ENCODE results near the gene ZBTB6.
"Not testable (repeated sequence)": the region's sequence is repeated elsewhere in the genome, so short reads cannot be mapped to it uniquely, and the experiment has no call there.

The ZBTB6 gene

DNA sequence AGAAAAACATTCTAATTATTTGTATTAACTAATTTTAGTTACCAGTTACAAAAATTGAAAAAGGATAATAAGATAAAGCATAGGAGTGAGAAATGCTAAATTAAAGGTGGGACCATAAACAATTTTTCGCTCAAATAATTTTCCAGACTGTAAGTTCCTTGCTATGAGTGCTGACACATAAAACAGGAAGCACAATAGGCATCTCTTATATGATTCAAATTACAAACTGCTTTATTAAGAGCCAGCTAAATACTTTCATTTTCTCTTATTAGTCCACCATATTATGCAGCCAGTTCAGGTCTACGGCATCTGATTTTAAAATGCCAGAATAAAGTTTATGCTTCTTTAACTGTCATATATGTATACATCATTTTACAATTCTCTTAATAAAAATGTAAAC, 12.3 kb downstream of the ZBTB6 start:
- Histone ChIP-seq H3K27me3 (ENCODE audit: control insufficient read depth in 5 of 5, insufficient read depth in 4 of 5, low read length in 5 of 5) (no peaks in the 10 kb centered on the region), H3K9me3 (ENCODE audit: control insufficient read depth in 5 of 5, low read length in 5 of 5) (no peaks in the 10 kb centered on the region), H3K36me3 (ENCODE audit: control insufficient read depth in 5 of 5, insufficient read depth in 5 of 5, low read length in 5 of 5) (peaks cover 2 to 5% (median 5%) of the 10 kb centered on the region in 5 donors), H3K4me3 (ENCODE audit: low read depth in 1 of 5, low read length in 5 of 5) (peak overlapping the region in 1 of 5 donors; percentile 23), H3K9ac (ENCODE audit: low read length in 5 of 5) (peak overlapping the region in 2 of 5 donors; percentile 20 to 52), H3K27ac (ENCODE audit: low read depth, low read length) (no peak overlapping the region), H3K4me1 (ENCODE audit: control insufficient read depth in 5 of 5, insufficient read depth in 5 of 5, low read length in 5 of 5) (peaks cover 3 to 30% (median 22%) of the 10 kb centered on the region in 5 donors)

DNA sequence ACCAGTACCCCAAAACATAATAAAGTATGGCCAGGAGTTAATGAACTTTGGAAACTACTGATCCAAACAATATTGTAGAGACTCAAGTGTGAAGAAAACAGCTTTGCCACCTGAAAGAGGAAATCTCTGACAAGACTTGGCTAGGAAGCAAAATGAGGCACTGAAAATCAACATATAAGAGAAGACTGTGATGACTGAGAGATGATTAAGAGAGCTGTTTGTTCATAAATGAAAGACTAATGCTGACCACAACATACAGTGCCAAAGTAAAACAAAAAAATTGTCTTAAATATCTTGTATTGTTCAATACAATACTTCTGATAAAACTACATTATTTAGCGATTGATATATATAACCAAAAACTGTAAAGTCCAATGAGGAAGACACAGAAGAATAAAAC, 15.2 kb downstream of the ZBTB6 start:
- no peak overlapping the region for H3K4me3 ChIP-seq (ENCODE audit: low read depth in 1 of 5, low read length in 5 of 5)
- peaks cover 3 to 24% (median 12%) of the 10 kb centered on the region in 5 donors for H3K36me3 ChIP-seq (ENCODE audit: control insufficient read depth in 5 of 5, insufficient read depth in 5 of 5, low read length in 5 of 5)
- no peaks in the 10 kb centered on the region for H3K9me3 ChIP-seq (ENCODE audit: control insufficient read depth in 5 of 5, low read length in 5 of 5)
- no peaks in the 10 kb centered on the region for H3K27me3 ChIP-seq (ENCODE audit: control insufficient read depth in 5 of 5, insufficient read depth in 4 of 5, low read length in 5 of 5)
- peaks cover 0 to 8% (median 2%) of the 10 kb centered on the region in 5 donors for H3K4me1 ChIP-seq (ENCODE audit: control insufficient read depth in 5 of 5, insufficient read depth in 5 of 5, low read length in 5 of 5)
- H3K9ac ChIP-seq (ENCODE audit: low read length in 5 of 5) = peak overlapping the region in 2 of 5 donors; percentile 17 to 23
- no peak overlapping the region for H3K27ac ChIP-seq (ENCODE audit: low read depth, low read length)

DNA sequence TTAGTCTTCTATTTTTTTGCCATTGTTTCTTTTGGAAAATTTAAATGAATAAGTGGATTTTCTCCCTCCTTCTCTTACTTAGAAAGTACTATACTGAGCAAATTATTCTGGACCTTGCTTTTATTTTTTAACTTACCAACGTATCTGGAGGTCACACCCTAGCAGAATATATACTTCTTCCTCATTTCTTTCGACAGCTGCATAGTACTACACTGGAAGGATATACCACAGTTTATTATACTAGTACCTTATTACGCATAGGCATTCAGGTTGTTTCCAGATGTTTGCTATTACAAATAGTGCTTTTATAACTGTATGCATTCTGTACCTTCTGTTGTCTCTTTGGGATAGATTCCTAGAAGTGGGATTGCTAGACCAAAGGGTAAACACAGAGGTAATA, 24.6 kb downstream of the ZBTB6 start:
- Histone ChIP-seq H3K4me3 (ENCODE audit: low read depth in 1 of 5, low read length in 5 of 5) (no peak overlapping the region), H3K27ac (ENCODE audit: low read depth, low read length) (no peak overlapping the region), H3K27me3 (ENCODE audit: control insufficient read depth in 5 of 5, insufficient read depth in 4 of 5, low read length in 5 of 5) (no peaks in the 10 kb centered on the region), H3K36me3 (ENCODE audit: control insufficient read depth in 5 of 5, insufficient read depth in 5 of 5, low read length in 5 of 5) (peaks cover 22 to 61% (median 42%) of the 10 kb centered on the region in 5 donors), H3K9me3 (ENCODE audit: control insufficient read depth in 5 of 5, low read length in 5 of 5) (no peaks in the 10 kb centered on the region), H3K4me1 (ENCODE audit: control insufficient read depth in 5 of 5, insufficient read depth in 5 of 5, low read length in 5 of 5) (no peaks in the 10 kb centered on the region), H3K9ac (ENCODE audit: low read length in 5 of 5) (no peak overlapping the region)

DNA sequence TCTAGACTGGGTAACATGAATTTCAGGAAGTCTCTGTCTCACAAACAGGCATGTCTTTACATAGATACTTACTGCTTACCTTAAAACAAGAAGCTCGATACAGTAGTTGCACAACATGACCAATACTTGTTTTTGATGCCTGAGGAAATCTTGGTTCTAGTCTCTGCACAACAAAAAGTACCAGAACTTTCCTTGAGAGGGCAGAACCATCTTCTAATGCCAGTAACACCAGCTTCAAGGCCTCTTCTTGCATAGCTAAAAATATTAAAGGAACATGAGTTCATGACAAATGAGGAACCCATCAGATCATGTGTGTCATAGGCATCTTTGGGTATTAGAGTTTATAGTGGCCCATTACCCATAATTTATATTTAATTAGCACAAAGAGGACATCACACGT, 30.0 kb downstream of the ZBTB6 start:
- H3K4me3 ChIP-seq (ENCODE audit: low read depth in 1 of 5, low read length in 5 of 5) = no peak overlapping the region
- no peak overlapping the region for H3K9ac ChIP-seq (ENCODE audit: low read length in 5 of 5)
- H3K27me3 ChIP-seq (ENCODE audit: control insufficient read depth in 5 of 5, insufficient read depth in 4 of 5, low read length in 5 of 5) = no peaks in the 10 kb centered on the region
- no peak overlapping the region for H3K27ac ChIP-seq (ENCODE audit: low read depth, low read length)
- H3K4me1 ChIP-seq (ENCODE audit: control insufficient read depth in 5 of 5, insufficient read depth in 5 of 5, low read length in 5 of 5) = no peaks in the 10 kb centered on the region
- H3K36me3 ChIP-seq (ENCODE audit: control insufficient read depth in 5 of 5, insufficient read depth in 5 of 5, low read length in 5 of 5) = peaks cover 34 to 77% (median 46%) of the 10 kb centered on the region in 5 donors
- no peaks in the 10 kb centered on the region for H3K9me3 ChIP-seq (ENCODE audit: control insufficient read depth in 5 of 5, low read length in 5 of 5)

DNA sequence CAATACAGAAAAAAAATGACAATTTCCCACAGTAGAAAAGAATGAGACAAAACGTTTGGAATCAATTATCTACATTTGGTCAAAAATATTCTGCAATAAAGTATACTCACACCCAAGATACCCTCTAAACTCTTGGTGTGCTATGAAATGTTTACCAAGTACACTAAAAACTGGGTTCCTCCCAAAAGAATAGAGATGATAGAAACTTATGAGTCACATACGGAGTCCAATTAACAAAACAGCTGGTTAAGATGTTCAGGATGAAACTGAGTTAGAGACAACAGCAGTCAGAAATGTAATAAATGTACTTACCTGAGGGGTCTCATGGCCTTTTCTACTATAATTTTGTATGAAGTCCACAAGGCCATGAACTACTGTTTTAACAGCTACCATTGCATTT, 33.7 kb downstream of the ZBTB6 start:
- Histone ChIP-seq H3K4me1 (ENCODE audit: control insufficient read depth in 5 of 5, insufficient read depth in 5 of 5, low read length in 5 of 5) (no peaks in the 10 kb centered on the region), H3K27ac (ENCODE audit: low read depth, low read length) (no peak overlapping the region), H3K36me3 (ENCODE audit: control insufficient read depth in 5 of 5, insufficient read depth in 5 of 5, low read length in 5 of 5) (peaks cover 57 to 90% (median 70%) of the 10 kb centered on the region in 5 donors), H3K9ac (ENCODE audit: low read length in 5 of 5) (no peak overlapping the region), H3K27me3 (ENCODE audit: control insufficient read depth in 5 of 5, insufficient read depth in 4 of 5, low read length in 5 of 5) (no peaks in the 10 kb centered on the region), H3K9me3 (ENCODE audit: control insufficient read depth in 5 of 5, low read length in 5 of 5) (no peaks in the 10 kb centered on the region), H3K4me3 (ENCODE audit: low read depth in 1 of 5, low read length in 5 of 5) (no peak overlapping the region)

DNA sequence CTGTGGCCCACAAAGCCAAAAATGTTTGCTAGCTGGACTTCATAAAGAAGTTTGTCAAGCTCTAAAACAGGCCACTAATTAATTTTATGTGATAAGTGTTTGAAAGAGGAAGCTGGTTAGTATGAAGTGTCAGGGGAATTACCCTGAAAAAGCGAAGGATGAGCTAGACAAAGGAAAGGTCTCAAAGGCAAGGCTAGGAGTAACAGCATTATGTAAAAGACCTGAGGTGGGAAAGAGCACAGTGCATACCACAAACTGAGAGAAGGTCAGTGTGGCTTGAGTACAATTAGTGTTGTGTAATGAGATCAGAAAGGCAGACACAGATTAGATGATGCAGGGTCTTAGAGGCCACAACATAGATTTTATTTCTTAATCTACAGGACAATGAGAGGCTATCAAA, 37.6 kb downstream of the ZBTB6 start:
- Histone ChIP-seq H3K4me3 (ENCODE audit: low read depth in 1 of 5, low read length in 5 of 5) (no peak overlapping the region), H3K4me1 (ENCODE audit: control insufficient read depth in 5 of 5, insufficient read depth in 5 of 5, low read length in 5 of 5) (no peaks in the 10 kb centered on the region), H3K36me3 (ENCODE audit: control insufficient read depth in 5 of 5, insufficient read depth in 5 of 5, low read length in 5 of 5) (peaks cover 46 to 76% (median 56%) of the 10 kb centered on the region in 5 donors), H3K27ac (ENCODE audit: low read depth, low read length) (no peak overlapping the region), H3K27me3 (ENCODE audit: control insufficient read depth in 5 of 5, insufficient read depth in 4 of 5, low read length in 5 of 5) (no peaks in the 10 kb centered on the region), H3K9me3 (ENCODE audit: control insufficient read depth in 5 of 5, low read length in 5 of 5) (no peaks in the 10 kb centered on the region), H3K9ac (ENCODE audit: low read length in 5 of 5) (no peak overlapping the region)

DNA sequence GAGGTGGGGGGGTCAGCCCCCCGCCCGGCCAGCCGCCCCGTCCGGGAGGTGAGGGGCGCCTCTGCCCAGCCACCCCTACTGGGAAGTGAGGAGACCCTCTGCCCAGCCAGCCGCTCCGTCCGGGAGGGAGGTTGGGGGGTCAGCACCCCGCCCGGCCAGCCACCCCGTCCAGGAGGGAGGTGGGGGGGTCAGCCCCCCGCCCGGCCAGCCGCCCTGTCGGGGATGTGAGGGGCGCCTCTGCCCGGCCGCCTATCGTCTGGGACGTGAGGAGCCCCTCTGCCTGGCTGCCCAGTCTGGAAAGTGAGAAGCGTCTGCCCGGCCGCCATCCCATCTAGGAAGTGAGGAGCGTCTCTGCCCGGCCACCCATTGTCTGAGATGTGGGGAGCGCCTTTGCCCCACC, 45.8 kb downstream of the ZBTB6 start:
- H3K4me3 ChIP-seq (ENCODE audit: low read depth in 1 of 5, low read length in 5 of 5); H3K4me1 ChIP-seq (ENCODE audit: control insufficient read depth in 5 of 5, insufficient read depth in 5 of 5, low read length in 5 of 5); H3K9me3 ChIP-seq (ENCODE audit: control insufficient read depth in 5 of 5, low read length in 5 of 5); H3K27ac ChIP-seq (ENCODE audit: low read depth, low read length); H3K9ac ChIP-seq (ENCODE audit: low read length in 5 of 5); H3K27me3 ChIP-seq (ENCODE audit: control insufficient read depth in 5 of 5, insufficient read depth in 4 of 5, low read length in 5 of 5): not testable (repeated sequence)
- peaks cover 4 to 25% (median 16%) of the 10 kb centered on the region in 5 donors for H3K36me3 ChIP-seq (ENCODE audit: control insufficient read depth in 5 of 5, insufficient read depth in 5 of 5, low read length in 5 of 5)

DNA sequence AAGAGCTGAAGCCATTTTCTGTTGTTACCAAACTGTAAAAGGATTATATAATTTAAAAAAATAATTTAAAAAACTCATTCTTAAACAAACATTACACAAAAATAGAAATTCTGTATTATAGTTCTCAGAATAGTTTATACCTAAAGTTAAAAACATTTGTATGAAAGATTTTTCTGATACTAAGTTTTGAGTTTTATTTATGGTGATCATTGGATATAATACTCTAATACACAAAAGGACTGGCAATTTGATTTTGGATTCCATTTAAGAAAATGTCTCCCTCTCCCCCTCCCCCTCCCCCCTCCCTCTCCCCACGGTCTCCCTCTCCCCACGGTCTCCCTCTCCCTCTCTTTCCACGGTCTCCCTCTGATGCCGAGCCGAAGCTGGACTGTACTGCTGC, 47.0 kb downstream of the ZBTB6 start:
- Histone ChIP-seq H3K4me1 (ENCODE audit: control insufficient read depth in 5 of 5, insufficient read depth in 5 of 5, low read length in 5 of 5) (peaks cover 0 to 2% (median 0%) of the 10 kb centered on the region in 5 donors), H3K36me3 (ENCODE audit: control insufficient read depth in 5 of 5, insufficient read depth in 5 of 5, low read length in 5 of 5) (peaks cover 4 to 24% (median 12%) of the 10 kb centered on the region in 5 donors), H3K4me3 (ENCODE audit: low read depth in 1 of 5, low read length in 5 of 5) (no peak overlapping the region), H3K27me3 (ENCODE audit: control insufficient read depth in 5 of 5, insufficient read depth in 4 of 5, low read length in 5 of 5) (no peaks in the 10 kb centered on the region), H3K27ac (ENCODE audit: low read depth, low read length) (no peak overlapping the region), H3K9ac (ENCODE audit: low read length in 5 of 5) (no peak overlapping the region), H3K9me3 (ENCODE audit: control insufficient read depth in 5 of 5, low read length in 5 of 5) (no peaks in the 10 kb centered on the region)

DNA sequence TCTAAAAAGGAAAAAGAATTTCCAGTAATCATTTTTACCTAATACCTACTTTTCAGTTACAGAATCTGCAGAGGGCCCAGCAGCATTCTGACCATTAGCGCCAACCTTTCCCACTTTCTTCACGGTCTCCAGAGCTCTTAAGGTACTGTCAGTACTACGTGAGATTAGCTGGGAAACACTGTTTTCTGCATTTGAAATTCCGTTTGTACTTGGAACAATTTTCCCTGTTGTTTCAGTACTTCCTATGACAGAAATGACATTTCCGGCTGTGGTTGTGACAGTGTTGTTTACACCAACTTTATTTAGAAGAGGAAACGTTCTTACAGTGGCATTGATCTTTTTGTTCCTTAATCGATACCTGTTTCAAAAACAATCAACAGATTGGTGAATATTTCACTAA, 47.8 kb downstream of the ZBTB6 start:
- peak overlapping the region; percentile 52 for H3K27ac ChIP-seq (ENCODE audit: low read depth, low read length)
- H3K4me1 ChIP-seq (ENCODE audit: control insufficient read depth in 5 of 5, insufficient read depth in 5 of 5, low read length in 5 of 5) = peaks cover 0 to 2% (median 0%) of the 10 kb centered on the region in 5 donors
- H3K9ac ChIP-seq (ENCODE audit: low read length in 5 of 5) = no peak overlapping the region
- no peak overlapping the region for H3K4me3 ChIP-seq (ENCODE audit: low read depth in 1 of 5, low read length in 5 of 5)
- no peaks in the 10 kb centered on the region for H3K9me3 ChIP-seq (ENCODE audit: control insufficient read depth in 5 of 5, low read length in 5 of 5)
- H3K27me3 ChIP-seq (ENCODE audit: control insufficient read depth in 5 of 5, insufficient read depth in 4 of 5, low read length in 5 of 5) = no peaks in the 10 kb centered on the region
- peaks cover 4 to 20% (median 12%) of the 10 kb centered on the region in 5 donors for H3K36me3 ChIP-seq (ENCODE audit: control insufficient read depth in 5 of 5, insufficient read depth in 5 of 5, low read length in 5 of 5)

DNA sequence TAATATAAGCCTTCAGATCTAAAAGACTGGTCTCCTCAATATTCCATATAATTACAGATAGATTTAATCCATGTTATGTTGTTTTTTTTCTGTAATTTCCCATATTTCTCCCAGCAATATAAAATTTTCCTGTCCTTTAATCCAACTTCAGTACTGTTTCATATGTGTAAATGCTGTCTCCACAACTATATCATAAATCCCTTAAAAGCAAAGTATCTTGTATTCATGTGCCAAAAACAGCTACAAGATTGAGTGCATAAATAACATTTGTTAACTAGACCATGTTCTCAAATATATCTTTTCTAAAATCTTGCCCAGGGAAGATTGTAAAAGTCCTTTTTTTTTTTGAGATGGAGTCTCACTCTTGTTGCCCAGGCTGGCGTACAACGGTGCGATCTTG, 49.7 kb downstream of the ZBTB6 start:
- no peak overlapping the region for H3K9ac ChIP-seq (ENCODE audit: low read length in 5 of 5)
- no peak overlapping the region for H3K27ac ChIP-seq (ENCODE audit: low read depth, low read length)
- no peaks in the 10 kb centered on the region for H3K27me3 ChIP-seq (ENCODE audit: control insufficient read depth in 5 of 5, insufficient read depth in 4 of 5, low read length in 5 of 5)
- peaks cover 5 to 21% (median 18%) of the 10 kb centered on the region in 5 donors for H3K36me3 ChIP-seq (ENCODE audit: control insufficient read depth in 5 of 5, insufficient read depth in 5 of 5, low read length in 5 of 5)
- H3K4me1 ChIP-seq (ENCODE audit: control insufficient read depth in 5 of 5, insufficient read depth in 5 of 5, low read length in 5 of 5) = peaks cover 0 to 2% (median 0%) of the 10 kb centered on the region in 5 donors
- H3K4me3 ChIP-seq (ENCODE audit: low read depth in 1 of 5, low read length in 5 of 5) = no peak overlapping the region
- H3K9me3 ChIP-seq (ENCODE audit: control insufficient read depth in 5 of 5, low read length in 5 of 5) = no peaks in the 10 kb centered on the region

All from subcutaneous abdominal adipose tissue (tissue), 5 donors.